ENCODE results near the gene RPUSD4.
A peak's percentile ranks its signal among the peaks of the same experiment; 100 is the strongest.

RPUSD4 gene

DNA sequence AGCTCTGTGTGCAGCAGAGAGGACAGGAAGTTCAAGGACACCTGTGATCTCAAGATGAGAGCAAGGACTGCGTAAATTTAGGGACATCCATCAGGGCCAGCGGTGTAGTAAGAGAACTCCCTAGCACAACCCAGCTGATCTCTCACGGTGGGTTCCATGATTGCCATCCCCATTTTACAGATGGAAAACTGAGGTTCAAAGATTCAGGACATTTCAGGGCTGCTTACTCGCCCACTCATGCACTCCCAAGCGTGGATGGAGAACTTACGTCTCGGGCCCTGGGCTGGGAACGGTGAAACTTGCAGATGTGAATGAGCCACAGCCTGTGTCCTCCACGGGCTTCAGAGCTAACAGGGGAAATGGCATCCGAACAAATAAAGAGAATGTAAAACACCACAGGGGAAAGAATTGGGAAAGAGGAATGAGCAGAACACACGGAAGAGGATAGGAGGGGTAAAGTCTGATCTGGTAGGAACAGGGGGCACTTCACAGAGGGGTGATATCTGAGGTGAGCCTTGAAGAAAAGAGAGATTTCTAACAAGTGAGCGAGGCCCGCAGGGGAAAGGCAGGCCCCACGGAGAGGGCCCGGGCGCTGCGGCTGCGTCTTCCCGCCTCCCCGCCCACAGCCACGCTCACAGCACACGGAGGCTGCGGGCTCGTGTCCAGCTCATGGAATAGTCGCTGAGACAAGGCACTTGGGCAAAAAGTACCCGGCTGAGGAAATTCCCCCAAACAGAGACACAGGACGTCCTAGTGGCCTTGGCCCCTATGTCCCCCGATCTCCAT lies 55.9 kb downstream of the RPUSD4 start:
- DNase-seq: no peak

DNA sequence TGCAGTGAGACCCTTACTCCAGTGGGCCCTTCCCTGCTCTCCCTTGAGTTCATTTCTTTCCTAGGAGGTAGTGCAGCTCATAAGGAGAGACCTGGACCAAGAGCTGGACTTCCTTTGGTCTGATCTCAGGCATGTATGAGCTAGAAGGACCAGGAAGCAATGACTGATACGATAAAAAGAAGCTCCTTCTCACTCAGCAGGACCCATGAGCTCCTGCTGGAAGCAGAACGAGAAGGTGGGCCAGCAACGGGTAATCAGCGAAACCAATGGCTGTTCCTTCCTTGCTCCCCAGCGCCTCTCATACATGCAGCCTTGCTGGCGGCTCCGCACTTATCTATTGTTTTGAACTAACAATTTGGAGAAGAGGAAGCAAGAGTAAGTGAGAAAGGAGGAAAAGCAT lies 56.8 kb downstream of the RPUSD4 start:
- no peak for DNase-seq

GRCh38 chr11:126153972-126154371 lies 57.5 kb downstream of the RPUSD4 start:
- DNase-seq: peak; percentile 68

GRCh38 chr11:126153006-126153405 lies 58.4 kb downstream of the RPUSD4 start:
- DNase-seq: no peak

- no peak for DNase-seq
Measured at GRCh38 chr11:126152586-126152985, 58.9 kb downstream of the RPUSD4 start.

DNA sequence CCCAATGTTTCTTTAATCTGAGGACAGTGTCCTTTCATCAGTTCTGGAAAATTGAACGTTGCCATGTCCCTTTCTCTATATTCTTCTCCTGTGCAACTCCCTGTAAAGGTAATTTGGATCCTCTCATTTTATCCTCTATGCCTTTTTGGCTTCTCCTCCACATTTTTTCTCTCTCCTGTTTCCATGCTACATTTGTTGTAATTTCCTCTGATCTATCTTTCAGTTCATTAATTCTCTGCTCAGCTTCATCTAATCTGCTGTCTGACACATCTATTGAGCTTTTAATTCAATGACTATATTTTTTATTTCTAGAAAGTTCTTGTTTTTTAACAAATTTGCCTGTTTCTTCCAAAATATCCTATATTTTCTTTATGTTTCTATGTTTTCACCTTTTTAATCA lies 59.3 kb downstream of the RPUSD4 start:
- DNase-seq: no peak

All from NCI-H510A treated with DMSO at 0.1 percent for 48 hours (cell line).